Spleen (tissue), 11 donors: ENCODE results near the gene IRAG1. TPM values are rescaled to one million over a fixed set of nuclear protein-coding genes. Genes with fewer than 3 reads are reported as not detected.

Source experiments
- DNase-seq: peaks from one replicate; pipeline ENCODE4 v3.0.0-alpha.2; 2020
- H3K27ac ChIP-seq, 8 donors: fragments of 200-600 bp; sonication (generic) in 7 of 8; 1 replicate in 4 of 8; 2 replicates in 4 of 8; pipeline versions ENCODE4 v1.5.0 to v1.8.0; 2016 to 2021; ENCODE audit warnings: inconsistent platforms in 4 of 8, mild to moderate bottlenecking in 4 of 8, moderate library complexity in 1 of 8
- H3K27me3 ChIP-seq, 7 donors: fragments of 200-600 bp; sonication (generic) in 6 of 7; replicated peaks in 1 of 7; 1 replicate in 4 of 7; 2 replicates in 3 of 7; pipeline versions ENCODE4 v1.5.0 to v1.8.0; 2016 to 2021; ENCODE audit warnings: inconsistent platforms in 3 of 7, mild to moderate bottlenecking in 1 of 7
- H3K36me3 ChIP-seq, 6 donors: fragments of 200-600 bp; sonication (generic) in 5 of 6; 1 replicate in 4 of 6; 2 replicates in 2 of 6; pipeline versions ENCODE4 v1.5.0 to v1.8.0; 2016 to 2021; ENCODE audit warnings: inconsistent platforms in 2 of 6
- H3K4me1 ChIP-seq, 6 donors: fragments of 200-600 bp; sonication (generic) in 5 of 6; 1 replicate in 3 of 6; 2 replicates in 3 of 6; pipeline versions ENCODE4 v1.5.0 to v1.8.0; 2016 to 2021; ENCODE audit warnings: inconsistent platforms in 3 of 6
- H3K4me3 ChIP-seq, 8 donors: fragments of 200-600 bp; sonication (generic) in 7 of 8; 1 replicate in 4 of 8; 2 replicates in 4 of 8; pipeline versions ENCODE4 v1.5.0 to v1.8.0; 2016 to 2021; ENCODE audit warnings: inconsistent platforms in 4 of 8, mild to moderate bottlenecking in 4 of 8, moderate library complexity in 2 of 8
- H3K9me3 ChIP-seq, 8 donors: fragments of 200-600 bp; sonication (generic) in 7 of 8; 1 replicate in 4 of 8; 2 replicates in 4 of 8; pipeline versions ENCODE4 v1.5.0 to v1.8.0; 2016 to 2021; ENCODE audit warnings: inconsistent platforms in 4 of 8
- POLR2A ChIP-seq, 3 donors: fragments of 450-650 bp; IDR thresholded peaks; one replicate each; pipeline ENCODE4 v1.5.1; 2017; ENCODE audit warnings: antibody characterized with exemption in 3 of 3, mild to moderate bottlenecking in 1 of 3
- POLR2AphosphoS5 ChIP-seq, 3 donors: sonication (generic); formaldehyde crosslinking; IDR thresholded peaks; one replicate each; pipeline ENCODE4 v1.5.1; 2017; ENCODE audit warnings: antibody characterized with exemption in 3 of 3
- WGBS, 5 donors: extraction: QIAGEN DNeasy Blood & Tissue Kit in 3 of 5; methylation state at CpG; one replicate each; pipeline versions ENCODE4 v1.1.5 to v1.1.7; 2013 to 2018; 5-methylcytosine and 5-hydroxymethylcytosine counted together
- intact Hi-C: fragments of 100-400 bp; cut with DNase I; formaldehyde crosslinking; loops from one replicate; pipeline ENCODE4 v1.15.0; 2023; ENCODE audit warnings: low total_unique reads
- polyA plus RNA-seq, 3 donors: library from polyadenylated mRNA; stranded (reverse); fragments of 200-250 nt; gene quantifications; one replicate each; pipeline ENCODE4 v1.2.1, GENCODE V29; 2013
- total RNA-seq, 7 donors: library from RNA; depleted of rRNA in 3 of 7; stranded (reverse); fragments of >200 nt in 3 of 7; fragmentation: NEBNext Ultra II Directional in 4 of 7; extraction: Animal tissue kit (Norgen Biotek cat#: 25700) in 4 of 7; gene quantifications; one replicate each; pipeline versions ENCODE4 v1.1.0 to v1.2.1, GENCODE V29; 2016 to 2021
- TF ChIP-seq, protein P1 (sequence below), 11 experiments: fragments of 200-600 bp in 7 of 11; fragments of 450-650 bp in 4 of 11; sonication (generic) in 4 of 11; IDR thresholded peaks in 8 of 11; conservative IDR thresholded peaks in 3 of 11; 1 replicate in 7 of 11; 2 replicates in 4 of 11; pipeline versions ENCODE4 v1.4.0 to v1.8.0; 2016 to 2021; ENCODE audit warnings: antibody characterized with exemption in 11 of 11, inconsistent platforms in 4 of 11, mild to moderate bottlenecking in 1 of 11
- donor health status: healthy with polysubstance abuse.
- donor health status: DM: no; HTN: no; CAD: no; lungs with moderate emphysema.
- donor health status: DM: no; HTN: no; CAD: no.
- donor health status: Bipolar disorder and iron deficiency.
- donor health status: healthy.
- donor health status: DM: no; HTN: no; CAD: no.
- donor health status: DM: yes; HTN: yes; CAD: no.

Gene IRAG1
- total and polyA plus RNA-seq, 10 donors: 2.8 to 15.6 (median 10.0) TPM

GRCh38 chr11:10666556-10667520 lies 26.7 kb downstream of the IRAG1 start:
- DNase-seq: no peak

GRCh38 chr11:10664496-10664895 lies 29.1 kb downstream of the IRAG1 start:
- no peak for DNase-seq
- Histone ChIP-seq H3K4me1 (peaks cover 3 to 36% (median 12%) of the 10 kb centered on the region in 6 donors), H3K36me3 (no peaks in the 10 kb centered on the region), H3K27me3 (no peaks in the 10 kb centered on the region), H3K27ac (no peak overlapping the region), H3K9me3 (no peaks in the 10 kb centered on the region), H3K4me3 (no peak overlapping the region)
- 67 to 89% (median 80%) methylated on average over 1 of the region's 1 CpG for WGBS, 5 donors
- intact Hi-C loops: no loop called here
- no peak for TF ChIP-seq POLR2AphosphoS5 (IDR thresholded peaks at IDR 0.05)
- TF ChIP-seq, protein P1, sequence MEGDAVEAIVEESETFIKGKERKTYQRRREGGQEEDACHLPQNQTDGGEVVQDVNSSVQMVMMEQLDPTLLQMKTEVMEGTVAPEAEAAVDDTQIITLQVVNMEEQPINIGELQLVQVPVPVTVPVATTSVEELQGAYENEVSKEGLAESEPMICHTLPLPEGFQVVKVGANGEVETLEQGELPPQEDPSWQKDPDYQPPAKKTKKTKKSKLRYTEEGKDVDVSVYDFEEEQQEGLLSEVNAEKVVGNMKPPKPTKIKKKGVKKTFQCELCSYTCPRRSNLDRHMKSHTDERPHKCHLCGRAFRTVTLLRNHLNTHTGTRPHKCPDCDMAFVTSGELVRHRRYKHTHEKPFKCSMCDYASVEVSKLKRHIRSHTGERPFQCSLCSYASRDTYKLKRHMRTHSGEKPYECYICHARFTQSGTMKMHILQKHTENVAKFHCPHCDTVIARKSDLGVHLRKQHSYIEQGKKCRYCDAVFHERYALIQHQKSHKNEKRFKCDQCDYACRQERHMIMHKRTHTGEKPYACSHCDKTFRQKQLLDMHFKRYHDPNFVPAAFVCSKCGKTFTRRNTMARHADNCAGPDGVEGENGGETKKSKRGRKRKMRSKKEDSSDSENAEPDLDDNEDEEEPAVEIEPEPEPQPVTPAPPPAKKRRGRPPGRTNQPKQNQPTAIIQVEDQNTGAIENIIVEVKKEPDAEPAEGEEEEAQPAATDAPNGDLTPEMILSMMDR (IDR thresholded peaks at IDR 0.05 in 8 of 11, conservative IDR thresholded peaks at IDR 0.05 in 3 of 11): no peak
- TF ChIP-seq POLR2A (IDR thresholded peaks at IDR 0.05): no peak

More at GRCh38 chr11:10666556-10667520, 26.7 kb downstream of the IRAG1 start:
- no peaks in the 10 kb centered on the region for H3K27me3 ChIP-seq
- no peaks in the 10 kb centered on the region for H3K9me3 ChIP-seq
- H3K4me1 ChIP-seq: peaks cover 0 to 27% (median 5%) of the 10 kb centered on the region in 6 donors
- 60 to 76% (median 66%) methylated on average over 6 of the region's 6 CpGs for WGBS, 5 donors
- intact Hi-C loops: no loop called here
- H3K4me3 ChIP-seq: no peak overlapping the region
- H3K36me3 ChIP-seq: no peaks in the 10 kb centered on the region
- H3K27ac ChIP-seq: no peak overlapping the region
- TF ChIP-seq, protein P1 (IDR thresholded peaks at IDR 0.05 in 8 of 11, conservative IDR thresholded peaks at IDR 0.05 in 3 of 11): no peak
- no peak for TF ChIP-seq POLR2AphosphoS5 (IDR thresholded peaks at IDR 0.05)

DNA sequence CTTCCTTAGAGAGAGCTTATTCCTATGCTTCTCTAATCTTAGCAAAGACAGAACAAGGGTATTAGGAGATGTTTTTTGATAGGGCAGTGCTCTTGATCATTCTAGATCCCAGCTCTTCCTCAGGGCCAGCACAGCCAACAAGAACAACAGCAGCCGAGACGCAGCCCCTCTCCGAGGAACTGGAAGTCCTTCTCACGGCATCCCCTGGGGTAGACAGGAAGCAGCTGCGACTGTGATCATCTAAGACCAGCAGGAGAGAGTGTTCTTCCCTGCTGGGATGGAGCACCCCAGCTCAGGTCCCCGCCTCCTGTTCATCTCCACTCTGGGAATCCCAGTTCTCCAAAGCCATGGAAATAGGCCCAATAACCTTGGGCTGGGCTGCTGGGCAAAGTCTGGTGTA lies 29.6 kb downstream of the IRAG1 start:
- Histone ChIP-seq H3K4me3 (no peak overlapping the region), H3K27me3 (no peaks in the 10 kb centered on the region), H3K36me3 (no peaks in the 10 kb centered on the region), H3K9me3 (no peaks in the 10 kb centered on the region), H3K27ac (no peak overlapping the region), H3K4me1 (peaks cover 8 to 36% (median 14%) of the 10 kb centered on the region in 6 donors)
- DNase-seq: no peak
- 29 to 60% (median 35%) methylated on average over 4 to 6 of the region's 6 CpGs for WGBS, 5 donors
- intact Hi-C loops: no loop called here
- TF ChIP-seq, protein P1 (IDR thresholded peaks at IDR 0.05 in 8 of 11, conservative IDR thresholded peaks at IDR 0.05 in 3 of 11): no peak
- TF ChIP-seq POLR2A (IDR thresholded peaks at IDR 0.05): no peak
- TF ChIP-seq POLR2AphosphoS5 (IDR thresholded peaks at IDR 0.05): no peak

GRCh38 chr11:10663365-10663764 lies 30.2 kb downstream of the IRAG1 start:
- DNase-seq: no peak
- no peaks in the 10 kb centered on the region for H3K36me3 ChIP-seq
- no peak overlapping the region for H3K4me3 ChIP-seq
- H3K4me1 ChIP-seq: peaks cover 11 to 36% (median 19%) of the 10 kb centered on the region in 6 donors
- H3K9me3 ChIP-seq: no peaks in the 10 kb centered on the region
- intact Hi-C loops: no loop called here
- TF ChIP-seq POLR2A (IDR thresholded peaks at IDR 0.05) (no peak), POLR2AphosphoS5 (IDR thresholded peaks at IDR 0.05) (no peak)
- TF ChIP-seq, protein P1 (IDR thresholded peaks at IDR 0.05 in 8 of 11, conservative IDR thresholded peaks at IDR 0.05 in 3 of 11): no peak
- H3K27me3 ChIP-seq: no peaks in the 10 kb centered on the region
- H3K27ac ChIP-seq: no peak overlapping the region
